Measurements from ENCODE around the gene MUC15.

- TF ChIP-seq CTCF (IDR thresholded peaks at IDR 0.05) (no peak), POLR2A (IDR thresholded peaks at IDR 0.05) (no peak)
These were observed 61.9 kb downstream of the MUC15 start for GRCh38 chr11:26510164-26510563.

Data from testis (tissue), 2 donors.